Subcutaneous adipose tissue (tissue), 4 donors: Measurements from ENCODE around the gene ALPP. TPM values are rescaled to one million over a fixed set of nuclear protein-coding genes. Genes with fewer than 3 reads are reported as not detected.

Experiments
- total RNA-seq, 4 donors: library from RNA; depleted of rRNA; stranded (reverse); fragments of >200 nt; gene quantifications; one replicate each; pipeline ENCODE4 v1.1.0, GENCODE V29; 2016
- TF ChIP-seq, protein P1 (sequence below): fragments of 450-650 bp; IDR thresholded peaks from one replicate; pipeline ENCODE4 v1.5.1; 2016; ENCODE audit warnings: low read depth, mild to moderate bottlenecking, control low read depth, antibody characterized with exemption, moderate library complexity

Gene ALPP
- total RNA-seq, 4 donors from 2014 or later, result not detected

DNA sequence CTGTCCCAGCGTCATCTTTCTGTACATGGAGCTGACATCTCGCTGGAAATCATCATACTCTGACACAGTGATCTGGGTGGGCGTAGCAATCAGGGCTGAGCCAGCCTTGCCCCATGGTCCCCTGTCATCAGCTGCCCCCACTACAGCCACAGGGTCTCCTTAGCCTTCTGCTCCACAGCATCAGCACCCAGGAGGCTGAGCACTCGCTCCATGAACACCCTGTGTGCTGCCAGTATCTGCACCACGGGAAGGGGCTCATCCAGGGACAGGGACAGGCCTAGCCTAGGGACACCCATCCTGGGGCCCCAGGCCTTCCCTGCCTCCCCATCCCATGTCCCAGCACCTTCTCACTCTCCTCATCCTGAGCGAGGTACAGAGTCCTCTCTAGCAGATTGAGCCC, 39.5 kb downstream of the ALPP start:
- TF ChIP-seq, protein P1, sequence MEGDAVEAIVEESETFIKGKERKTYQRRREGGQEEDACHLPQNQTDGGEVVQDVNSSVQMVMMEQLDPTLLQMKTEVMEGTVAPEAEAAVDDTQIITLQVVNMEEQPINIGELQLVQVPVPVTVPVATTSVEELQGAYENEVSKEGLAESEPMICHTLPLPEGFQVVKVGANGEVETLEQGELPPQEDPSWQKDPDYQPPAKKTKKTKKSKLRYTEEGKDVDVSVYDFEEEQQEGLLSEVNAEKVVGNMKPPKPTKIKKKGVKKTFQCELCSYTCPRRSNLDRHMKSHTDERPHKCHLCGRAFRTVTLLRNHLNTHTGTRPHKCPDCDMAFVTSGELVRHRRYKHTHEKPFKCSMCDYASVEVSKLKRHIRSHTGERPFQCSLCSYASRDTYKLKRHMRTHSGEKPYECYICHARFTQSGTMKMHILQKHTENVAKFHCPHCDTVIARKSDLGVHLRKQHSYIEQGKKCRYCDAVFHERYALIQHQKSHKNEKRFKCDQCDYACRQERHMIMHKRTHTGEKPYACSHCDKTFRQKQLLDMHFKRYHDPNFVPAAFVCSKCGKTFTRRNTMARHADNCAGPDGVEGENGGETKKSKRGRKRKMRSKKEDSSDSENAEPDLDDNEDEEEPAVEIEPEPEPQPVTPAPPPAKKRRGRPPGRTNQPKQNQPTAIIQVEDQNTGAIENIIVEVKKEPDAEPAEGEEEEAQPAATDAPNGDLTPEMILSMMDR, result no peak

DNA sequence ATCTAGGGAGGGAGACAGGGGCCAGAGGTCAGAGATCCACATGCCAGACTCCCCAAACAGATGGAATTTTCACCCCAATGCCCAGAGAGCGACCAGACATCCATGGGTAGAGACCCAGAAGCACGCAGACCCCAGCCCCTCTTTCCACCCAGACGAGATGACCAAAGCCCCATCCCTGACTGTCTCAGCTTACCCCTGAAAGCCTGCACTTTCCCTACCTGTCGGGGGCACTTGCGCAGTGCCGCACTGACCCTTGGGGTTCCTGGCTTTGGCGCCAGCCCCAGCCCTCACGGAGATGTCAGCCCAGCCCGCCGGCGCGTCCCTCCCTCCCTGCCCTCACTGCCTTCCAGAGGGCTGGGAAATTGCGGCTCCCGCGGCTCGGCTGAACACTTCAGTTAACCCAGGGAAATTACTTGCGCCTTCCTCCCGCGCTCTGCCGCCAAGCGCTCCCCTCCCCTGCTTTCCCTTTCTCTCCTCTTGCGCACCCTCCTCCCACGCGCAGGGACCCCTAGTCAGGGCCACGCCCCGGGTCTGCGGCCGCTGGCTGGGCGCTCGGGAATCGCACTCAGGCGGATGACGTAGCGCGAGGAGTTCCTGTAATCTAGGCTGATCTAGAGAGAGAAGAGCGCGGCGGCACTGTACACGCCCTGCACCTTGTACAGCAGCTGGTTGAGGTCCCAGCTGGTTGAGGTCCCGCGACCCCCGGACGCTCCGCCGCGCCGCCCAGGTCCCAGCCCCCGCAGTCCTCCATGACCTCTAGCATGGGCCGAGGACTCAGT, 40.1 kb downstream of the ALPP start:
- TF ChIP-seq, protein P1, result no peak

DNA sequence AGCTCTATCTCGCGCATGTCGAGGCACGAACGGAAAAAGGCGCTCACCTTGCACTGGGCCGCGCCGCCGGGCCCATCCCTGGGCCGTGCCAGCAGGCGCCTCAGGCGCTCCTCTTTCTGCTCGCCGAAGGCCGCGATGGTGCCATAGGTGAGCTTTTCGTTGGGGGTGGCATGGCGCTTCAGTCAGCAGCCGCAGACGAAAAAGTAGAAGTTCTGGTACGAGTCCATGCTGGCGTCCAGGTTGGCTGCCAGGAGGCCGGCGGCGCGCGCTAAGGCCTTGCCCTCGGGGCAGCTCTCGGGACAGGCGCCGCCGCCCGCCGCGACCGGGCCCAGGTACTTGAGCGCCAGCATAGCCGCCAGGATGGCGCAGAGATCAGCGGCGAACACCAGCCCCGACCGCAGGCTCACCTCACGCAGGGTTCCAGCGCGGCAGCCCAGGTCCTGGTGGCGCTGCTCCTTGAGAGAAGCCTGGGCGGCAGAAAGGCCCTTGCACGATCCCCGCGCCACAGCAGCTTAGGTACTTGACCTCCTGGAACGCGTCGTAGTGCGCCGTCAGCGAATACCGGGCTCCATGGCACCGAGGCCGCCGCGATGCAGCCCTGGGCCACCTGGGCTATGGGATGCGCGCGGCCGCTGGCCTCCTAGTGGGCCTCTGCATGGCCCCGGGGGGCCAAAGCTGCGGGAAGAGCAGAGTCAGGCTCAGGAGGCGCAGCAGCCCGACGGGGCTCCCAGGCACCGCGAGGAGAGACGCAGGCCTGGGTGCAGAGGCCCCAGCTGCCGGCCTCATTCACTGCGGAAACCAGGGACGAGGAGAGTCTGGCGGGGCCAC, 40.9 kb downstream of the ALPP start:
- TF ChIP-seq, protein P1, result no peak

DNA sequence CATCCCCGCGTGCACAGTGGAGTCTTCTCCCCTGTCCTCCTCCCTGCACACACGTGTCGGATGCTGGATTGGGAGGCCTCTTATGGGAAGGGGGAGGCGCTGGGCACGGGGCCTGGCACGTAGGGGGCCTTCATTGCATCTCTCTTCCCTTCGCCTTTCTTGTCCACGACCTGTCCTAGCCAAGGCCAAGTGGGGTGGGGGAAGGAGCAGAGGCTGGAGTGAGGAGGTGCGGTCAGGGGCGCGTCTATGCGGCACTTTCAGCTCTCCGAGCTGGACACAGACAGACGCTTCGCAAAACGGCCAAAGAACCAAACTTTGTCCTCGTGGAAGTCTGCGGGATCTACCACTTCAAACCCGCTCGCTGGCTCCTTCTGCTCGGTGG, 41.5 kb downstream of the ALPP start:
- TF ChIP-seq, protein P1, result no peak

DNA sequence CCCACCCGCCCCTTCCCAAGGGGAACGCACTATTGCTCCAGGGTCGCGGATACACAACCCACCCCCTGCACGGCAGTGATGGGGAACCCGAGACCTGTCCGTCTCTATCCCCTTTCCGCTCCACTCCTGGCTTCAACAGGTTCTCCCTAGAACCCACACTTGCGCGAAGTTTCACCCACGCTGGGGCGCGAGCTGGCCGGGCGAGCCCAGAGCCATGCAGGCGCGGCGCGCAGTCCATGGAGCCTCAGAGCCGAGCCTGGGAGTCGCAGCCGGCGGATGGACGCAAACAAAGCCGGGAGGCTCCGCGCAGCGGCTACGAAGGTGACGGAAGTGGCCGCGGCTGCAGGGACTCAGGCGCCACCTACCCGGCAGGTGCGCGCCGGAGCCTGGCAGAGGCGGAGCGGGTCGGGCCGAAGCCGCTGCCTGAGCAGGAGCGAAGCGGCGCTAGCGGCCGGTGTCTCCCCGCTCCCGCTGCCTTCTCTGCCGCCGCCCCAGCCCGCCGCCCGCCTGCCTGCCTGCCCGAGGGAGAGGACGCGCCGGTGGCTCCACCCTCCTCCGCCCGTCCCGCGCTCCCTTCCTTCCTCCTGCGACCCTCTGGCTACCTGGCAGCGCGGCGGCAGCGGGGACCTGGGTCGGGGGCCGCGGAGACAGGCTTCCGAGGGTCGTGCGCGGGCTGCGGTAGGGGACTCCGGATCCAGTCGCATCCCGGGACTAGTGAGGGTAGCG, 42.1 kb downstream of the ALPP start:
- TF ChIP-seq, protein P1, result no peak

DNA sequence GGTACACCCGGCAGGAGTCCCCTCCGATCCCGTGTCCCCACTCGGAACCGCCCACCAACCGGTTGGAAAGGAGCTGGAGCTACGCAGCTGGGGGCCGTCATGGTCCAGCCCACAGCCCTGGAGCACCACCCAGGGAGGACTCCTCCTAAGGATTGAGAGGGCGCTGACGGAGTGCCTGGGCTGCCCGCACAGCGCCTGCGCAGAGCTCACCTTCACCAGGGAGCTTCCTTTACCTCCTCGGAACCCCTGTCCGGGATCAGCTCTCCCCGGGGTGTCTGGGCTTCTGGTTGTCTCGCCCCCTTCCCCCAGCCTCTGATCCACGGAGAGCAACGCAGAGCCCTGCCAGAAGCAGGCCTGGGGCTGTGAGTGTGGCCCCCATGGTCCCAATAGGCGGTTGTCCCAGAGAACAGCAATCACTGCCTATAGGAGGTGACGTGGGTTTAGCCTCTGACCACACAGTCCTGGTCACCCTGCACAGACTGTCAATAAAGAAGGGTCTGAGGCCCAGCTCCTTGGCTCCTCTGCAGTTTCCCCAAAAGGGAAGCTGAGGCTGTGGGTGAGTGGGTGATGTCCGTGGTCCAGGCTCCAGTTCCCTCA, 42.7 kb downstream of the ALPP start:
- TF ChIP-seq, protein P1, result no peak
